ENCODE data around the gene ANKRD53. TPM values are rescaled to one million over a fixed set of nuclear protein-coding genes. Genes with fewer than 3 reads are reported as not detected.
"Not testable (repeated sequence)": the region's sequence is repeated elsewhere in the genome, so short reads cannot be mapped to it uniquely, and the experiment has no call there.

The ANKRD53 gene
- total RNA-seq, 1 experiment from 2014 or later = not detected

- peak within 1 kb of the TSS; percentile 25; the same call in 1 of the 2 replicates for H3K27ac ChIP-seq
- no peaks in the 10 kb centered on the region for H3K27me3 ChIP-seq (replicated peaks)
- peaks cover 6% of the 10 kb centered on the region for H3K36me3 ChIP-seq
- H3K4me3 ChIP-seq = peak within 1 kb of the TSS; percentile 88
- H3K4me1 ChIP-seq (replicated peaks) = peaks cover 20% of the 10 kb centered on the region
- peak; percentile 89 to 91 for DNase-seq (ENCODE audit: low read depth in 1 of 2, low spot score in 2 of 2)
- no peaks in the 10 kb centered on the region for H3K9me3 ChIP-seq (replicated peaks)
Measured at GRCh38 chr2:70994699-70995425, 16.4 kb downstream of the ANKRD53 start, which contains the start of gene TEX261. Gene TEX261, minus strand, starts transcription at chr2:70994873. Its CDS starts 116 bp downstream, at chr2:70994757.

DNA sequence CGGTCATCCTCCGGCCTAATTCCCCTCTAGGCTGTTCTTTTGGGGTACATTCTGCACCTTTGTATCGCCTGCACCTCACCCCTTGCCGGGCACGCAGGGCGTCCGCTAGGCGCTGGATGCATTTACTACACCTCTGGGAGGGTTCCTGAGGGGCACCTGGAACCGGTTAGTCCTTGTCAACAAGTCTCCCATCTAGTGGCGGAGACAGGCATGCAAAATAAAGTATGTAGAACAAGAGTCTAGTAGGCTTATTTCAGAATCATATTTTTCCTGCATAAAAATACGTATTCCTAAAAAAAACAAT lies 16.9 kb downstream of the ANKRD53 start:
- H3K4me3 ChIP-seq = peak overlapping the region; percentile 88
- peak in 1 of 2 experiments; percentile 17 for DNase-seq (ENCODE audit: low read depth in 1 of 2, low spot score in 2 of 2)
- peaks cover 5% of the 10 kb centered on the region for H3K36me3 ChIP-seq
- H3K27me3 ChIP-seq (replicated peaks) = no peaks in the 10 kb centered on the region
- no peak overlapping the region for H3K27ac ChIP-seq
- H3K4me1 ChIP-seq (replicated peaks) = peaks cover 20% of the 10 kb centered on the region
- H3K9me3 ChIP-seq (replicated peaks) = no peaks in the 10 kb centered on the region

GRCh38 chr2:70998885-70999284 lies 20.5 kb downstream of the ANKRD53 start:
- H3K27ac ChIP-seq; H3K36me3 ChIP-seq; H3K9me3 ChIP-seq (replicated peaks); H3K4me3 ChIP-seq; H3K27me3 ChIP-seq (replicated peaks); DNase-seq (ENCODE audit: low read depth in 1 of 2, low spot score in 2 of 2): not testable (repeated sequence)
- H3K4me1 ChIP-seq (replicated peaks) = peaks cover 17% of the 10 kb centered on the region

DNA sequence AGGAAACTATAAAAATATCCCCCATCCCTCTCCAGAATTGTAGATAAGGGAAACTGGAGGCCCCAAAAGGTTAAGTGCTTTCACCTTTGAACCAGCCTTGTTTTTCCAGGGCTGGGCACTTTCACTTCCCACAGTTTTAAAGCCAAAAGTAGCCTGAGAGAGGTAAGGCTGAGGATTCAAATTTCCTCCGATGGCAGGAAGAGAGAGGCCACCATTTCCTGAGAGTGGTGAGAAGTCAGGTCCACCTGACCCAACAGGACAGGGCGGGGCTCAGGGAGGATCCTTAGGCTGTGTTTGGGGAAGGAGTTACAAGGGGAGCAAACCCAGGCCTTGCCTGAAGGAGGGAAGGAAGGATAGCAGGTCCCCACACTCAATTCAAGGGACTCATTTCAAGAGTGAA lies 20.9 kb downstream of the ANKRD53 start:
- Histone ChIP-seq H3K4me3 (no peak overlapping the region), H3K9me3 (replicated peaks) (no peaks in the 10 kb centered on the region), H3K36me3 (peaks cover 3% of the 10 kb centered on the region), H3K27ac (no peak overlapping the region), H3K27me3 (replicated peaks) (no peaks in the 10 kb centered on the region), H3K4me1 (replicated peaks) (peaks cover 15% of the 10 kb centered on the region)
- DNase-seq (ENCODE audit: low read depth in 1 of 2, low spot score in 2 of 2) = no peak

- not testable (repeated sequence) for H3K27me3 ChIP-seq (replicated peaks); H3K9me3 ChIP-seq (replicated peaks); H3K27ac ChIP-seq; H3K4me3 ChIP-seq; H3K36me3 ChIP-seq; DNase-seq (ENCODE audit: low read depth in 1 of 2, low spot score in 2 of 2)
- peaks cover 15% of the 10 kb centered on the region for H3K4me1 ChIP-seq (replicated peaks)
Measured at GRCh38 chr2:70999931-71000330, 21.5 kb downstream of the ANKRD53 start.

DNA sequence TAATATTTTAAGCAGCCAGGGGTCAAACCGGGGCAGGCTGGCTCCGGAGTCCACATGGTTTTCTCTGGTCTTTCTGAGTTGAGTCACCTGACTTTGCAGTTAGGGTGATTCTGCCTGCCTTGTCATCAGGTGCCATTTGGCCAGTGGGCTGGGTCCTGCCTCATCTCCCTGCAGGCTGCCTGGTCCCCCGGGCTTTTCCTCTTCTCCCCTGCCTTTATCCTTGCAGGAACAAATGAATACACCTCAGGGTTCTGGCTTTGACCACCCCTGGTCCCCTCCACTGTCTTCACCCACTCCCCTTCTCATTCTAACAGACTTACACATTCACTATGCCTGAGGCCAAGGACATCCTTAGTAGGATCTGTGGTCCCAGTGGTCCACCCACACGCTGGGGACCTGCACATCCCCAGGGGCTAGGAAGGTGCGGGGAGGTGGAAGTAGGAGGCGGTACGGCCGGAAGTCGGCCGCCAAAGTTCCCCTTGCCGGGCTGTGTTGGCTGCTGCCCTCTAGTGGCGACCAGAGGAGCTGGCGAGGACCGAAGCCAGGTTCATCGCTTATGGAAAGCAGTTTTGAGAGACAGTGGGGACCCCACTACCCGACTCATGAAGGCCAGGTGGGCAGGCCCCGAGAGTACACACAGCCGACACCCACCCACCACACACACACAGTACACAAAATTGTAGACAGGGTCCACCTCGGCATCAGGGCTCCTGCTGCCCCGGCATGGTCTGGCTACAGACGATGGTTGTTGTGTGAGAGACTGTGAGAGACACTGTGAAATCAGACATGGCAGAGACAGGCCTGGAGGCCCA lies 22.6 kb downstream of the ANKRD53 start:
- Histone ChIP-seq H3K4me3 (no peak overlapping the region), H3K27me3 (replicated peaks) (no peaks in the 10 kb centered on the region), H3K9me3 (replicated peaks) (no peaks in the 10 kb centered on the region), H3K4me1 (replicated peaks) (peaks cover 6% of the 10 kb centered on the region), H3K27ac (no peak overlapping the region), H3K36me3 (no peaks in the 10 kb centered on the region)
- DNase-seq (ENCODE audit: low read depth in 1 of 2, low spot score in 2 of 2) = peak; percentile 48 to 67

- H3K27ac ChIP-seq = no peak overlapping the region
- H3K4me3 ChIP-seq = no peak overlapping the region
- no peaks in the 10 kb centered on the region for H3K27me3 ChIP-seq (replicated peaks)
- H3K9me3 ChIP-seq (replicated peaks) = no peaks in the 10 kb centered on the region
- peaks cover 6% of the 10 kb centered on the region for H3K4me1 ChIP-seq (replicated peaks)
- DNase-seq (ENCODE audit: low read depth in 1 of 2, low spot score in 2 of 2) = no peak
- no peaks in the 10 kb centered on the region for H3K36me3 ChIP-seq
Measured at GRCh38 chr2:71001592-71001927, 23.1 kb downstream of the ANKRD53 start.

GRCh38 chr2:71001981-71002570 lies 23.6 kb downstream of the ANKRD53 start:
- H3K9me3 ChIP-seq (replicated peaks) = no peaks in the 10 kb centered on the region
- H3K27me3 ChIP-seq (replicated peaks) = no peaks in the 10 kb centered on the region
- no peak overlapping the region for H3K27ac ChIP-seq
- no peak overlapping the region for H3K4me3 ChIP-seq
- no peak for DNase-seq (ENCODE audit: low read depth in 1 of 2, low spot score in 2 of 2)
- H3K36me3 ChIP-seq = no peaks in the 10 kb centered on the region
- peaks cover 6% of the 10 kb centered on the region for H3K4me1 ChIP-seq (replicated peaks)

DNA sequence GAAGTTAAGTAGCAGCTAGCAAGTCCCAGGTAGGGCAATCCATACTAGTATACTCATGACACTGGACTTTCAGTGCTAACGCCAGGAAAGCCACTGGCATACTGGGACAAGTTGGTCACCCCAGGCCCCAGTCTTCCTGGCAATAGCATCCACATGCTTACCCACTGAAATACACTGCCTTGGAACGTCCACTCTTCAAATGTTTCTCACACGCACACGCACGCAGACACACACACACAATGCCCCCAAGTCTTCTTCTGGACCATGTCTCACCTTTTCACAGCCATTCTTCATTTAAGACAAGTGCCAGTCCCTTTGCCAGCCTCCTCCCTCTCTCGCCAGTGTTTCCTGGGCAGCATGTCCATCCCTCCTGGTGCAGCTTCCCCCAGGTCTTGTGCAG lies 25.0 kb downstream of the ANKRD53 start:
- no peaks in the 10 kb centered on the region for H3K9me3 ChIP-seq (replicated peaks)
- H3K4me3 ChIP-seq = no peak overlapping the region
- no peaks in the 10 kb centered on the region for H3K36me3 ChIP-seq
- no peak overlapping the region for H3K27ac ChIP-seq
- H3K27me3 ChIP-seq (replicated peaks) = no peaks in the 10 kb centered on the region
- H3K4me1 ChIP-seq (replicated peaks) = peaks cover 6% of the 10 kb centered on the region
- DNase-seq (ENCODE audit: low read depth in 1 of 2, low spot score in 2 of 2) = no peak

DNA sequence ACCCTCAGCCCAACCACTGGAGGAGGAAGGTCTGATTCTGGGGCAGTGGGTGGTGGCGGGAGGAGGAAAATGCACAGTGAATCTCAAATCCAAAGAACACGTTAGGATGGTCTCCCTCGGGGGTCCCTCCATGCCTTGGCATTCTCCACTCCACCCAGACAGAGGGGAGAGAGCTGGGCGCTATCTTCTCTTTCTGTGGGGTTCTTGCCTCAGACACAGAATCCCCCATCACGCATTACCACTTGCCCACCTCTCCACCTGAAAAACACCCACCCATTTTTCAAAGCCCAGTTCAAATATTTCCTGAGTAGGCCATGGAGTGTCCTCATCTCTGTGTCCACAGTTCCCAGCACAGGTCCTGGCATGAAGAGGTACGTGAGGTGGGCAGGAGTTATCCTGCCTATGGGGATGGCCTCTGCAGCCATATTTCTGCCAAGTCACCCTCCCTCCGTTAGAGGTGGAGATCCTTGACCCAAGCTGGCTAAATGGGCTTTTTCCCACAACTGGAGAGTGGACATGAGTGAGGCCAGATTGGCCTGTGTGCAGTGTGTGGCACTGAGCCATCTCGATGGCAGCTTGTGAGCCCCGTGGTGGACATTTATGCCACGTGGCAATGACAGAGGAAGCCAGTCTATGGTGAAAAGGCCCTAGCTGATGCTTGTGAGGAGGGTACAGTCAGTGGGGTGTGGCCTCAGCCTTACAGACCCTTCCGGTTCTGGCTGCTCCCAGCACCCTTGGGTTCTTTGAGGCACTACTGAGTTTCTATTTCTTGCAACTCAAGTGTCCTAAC lies 25.7 kb downstream of the ANKRD53 start:
- peaks cover 6% of the 10 kb centered on the region for H3K4me1 ChIP-seq (replicated peaks)
- DNase-seq (ENCODE audit: low read depth in 1 of 2, low spot score in 2 of 2) = no peak
- H3K4me3 ChIP-seq = no peak overlapping the region
- no peaks in the 10 kb centered on the region for H3K36me3 ChIP-seq
- no peaks in the 10 kb centered on the region for H3K27me3 ChIP-seq (replicated peaks)
- H3K27ac ChIP-seq = no peak overlapping the region
- H3K9me3 ChIP-seq (replicated peaks) = no peaks in the 10 kb centered on the region

GRCh38 chr2:71004857-71005256 lies 26.4 kb downstream of the ANKRD53 start:
- Histone ChIP-seq H3K4me1 (replicated peaks) (peaks cover 6% of the 10 kb centered on the region), H3K4me3 (no peak overlapping the region), H3K27me3 (replicated peaks) (no peaks in the 10 kb centered on the region), H3K36me3 (no peaks in the 10 kb centered on the region), H3K9me3 (replicated peaks) (no peaks in the 10 kb centered on the region), H3K27ac (no peak overlapping the region)
- DNase-seq (ENCODE audit: low read depth in 1 of 2, low spot score in 2 of 2) = no peak

GRCh38 chr2:71005271-71006202 lies 27.1 kb downstream of the ANKRD53 start:
- Histone ChIP-seq H3K27ac (no peak overlapping the region), H3K4me3 (no peak overlapping the region), H3K36me3 (no peaks in the 10 kb centered on the region), H3K9me3 (replicated peaks) (no peaks in the 10 kb centered on the region), H3K27me3 (replicated peaks) (no peaks in the 10 kb centered on the region), H3K4me1 (replicated peaks) (peaks cover 6% of the 10 kb centered on the region)
- no peak for DNase-seq (ENCODE audit: low read depth in 1 of 2, low spot score in 2 of 2)

- no peak overlapping the region for H3K4me3 ChIP-seq
- H3K27ac ChIP-seq = no peak overlapping the region
- no peak for DNase-seq (ENCODE audit: low read depth in 1 of 2, low spot score in 2 of 2)
- H3K36me3 ChIP-seq = no peaks in the 10 kb centered on the region
- no peaks in the 10 kb centered on the region for H3K27me3 ChIP-seq (replicated peaks)
- peaks cover under 1% of the 10 kb centered on the region for H3K4me1 ChIP-seq (replicated peaks)
- H3K9me3 ChIP-seq (replicated peaks) = no peaks in the 10 kb centered on the region
Measured at GRCh38 chr2:71006323-71006722, 27.9 kb downstream of the ANKRD53 start.

Measured in SJSA1 (cell line).